Measurements from ENCODE around the gene CLEC2A.
A peak's percentile ranks its signal among the peaks of the same experiment; 100 is the strongest.
"Not testable (repeated sequence)": the region's sequence is repeated elsewhere in the genome, so short reads cannot be mapped to it uniquely, and the experiment has no call there.

The CLEC2A gene

DNA sequence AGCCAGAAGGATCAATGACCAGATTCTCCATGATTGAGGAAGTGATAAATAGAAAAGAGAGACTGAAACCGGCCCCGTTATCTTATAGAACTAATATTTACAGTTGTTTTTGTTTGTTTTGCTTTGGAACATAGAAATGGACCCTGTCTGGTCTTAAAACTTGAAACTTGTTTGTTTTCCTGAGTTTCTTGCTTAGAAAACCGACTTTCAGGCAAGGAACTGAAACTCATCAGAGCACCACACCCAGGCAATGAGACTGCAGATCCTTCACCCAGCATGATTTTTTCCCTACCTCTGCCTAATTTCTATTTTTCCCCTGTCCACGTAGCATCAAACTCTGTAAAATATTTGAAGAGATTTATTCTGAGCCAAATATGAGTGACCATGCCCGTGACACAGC is 28.4 kb upstream of the CLEC2A start:
- H3K27me3 ChIP-seq (ENCODE audit: control insufficient read depth in 1 of 2, insufficient read depth in 2 of 2, low read length in 2 of 2), result no peaks in the 10 kb centered on the region
- H3K9ac ChIP-seq (ENCODE audit: low read depth in 1 of 2, low read length in 2 of 2), result no peak overlapping the region
- no peak overlapping the region for H3K27ac ChIP-seq (ENCODE audit: low read depth, low read length)
- no peaks in the 10 kb centered on the region for H3K36me3 ChIP-seq (ENCODE audit: control insufficient read depth in 1 of 2, insufficient read depth in 2 of 2, low read length in 2 of 2)
- no peaks in the 10 kb centered on the region for H3K9me3 ChIP-seq (ENCODE audit: control insufficient read depth in 1 of 2, low read length in 2 of 2)
- H3K4me1 ChIP-seq (ENCODE audit: control insufficient read depth in 1 of 2, insufficient read depth in 2 of 2, low read length in 2 of 2), result no peaks in the 10 kb centered on the region
- H3K4me3 ChIP-seq (ENCODE audit: low read depth in 1 of 2, low read length in 2 of 2), result no peak overlapping the region

DNA sequence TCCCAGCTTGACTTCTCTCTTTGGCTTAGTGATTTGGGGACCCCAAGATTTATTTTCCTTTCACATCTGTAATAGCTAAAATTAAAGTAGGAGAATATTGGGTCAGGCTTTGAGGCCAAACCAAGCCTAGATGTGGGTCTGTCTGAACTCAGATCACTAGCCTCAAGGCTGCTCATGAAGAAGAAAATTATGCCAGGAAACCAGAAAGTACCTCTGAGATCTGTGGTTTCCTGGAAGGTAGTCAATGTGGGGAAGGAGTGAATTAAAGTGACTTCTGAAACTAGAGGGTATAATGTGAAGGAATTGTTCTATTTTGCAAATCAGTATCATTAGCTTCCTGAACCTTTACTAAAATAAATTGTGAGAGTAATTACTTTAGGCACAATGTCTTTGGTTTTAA is 25.7 kb upstream of the CLEC2A start:
- Histone ChIP-seq H3K27me3 (ENCODE audit: control insufficient read depth in 1 of 2, insufficient read depth in 2 of 2, low read length in 2 of 2) (no peaks in the 10 kb centered on the region), H3K27ac (ENCODE audit: low read depth, low read length) (no peak overlapping the region), H3K9me3 (ENCODE audit: control insufficient read depth in 1 of 2, low read length in 2 of 2) (no peaks in the 10 kb centered on the region), H3K9ac (ENCODE audit: low read depth in 1 of 2, low read length in 2 of 2) (no peak overlapping the region), H3K4me3 (ENCODE audit: low read depth in 1 of 2, low read length in 2 of 2) (no peak overlapping the region), H3K36me3 (ENCODE audit: control insufficient read depth in 1 of 2, insufficient read depth in 2 of 2, low read length in 2 of 2) (no peaks in the 10 kb centered on the region), H3K4me1 (ENCODE audit: control insufficient read depth in 1 of 2, insufficient read depth in 2 of 2, low read length in 2 of 2) (no peaks in the 10 kb centered on the region)

DNA sequence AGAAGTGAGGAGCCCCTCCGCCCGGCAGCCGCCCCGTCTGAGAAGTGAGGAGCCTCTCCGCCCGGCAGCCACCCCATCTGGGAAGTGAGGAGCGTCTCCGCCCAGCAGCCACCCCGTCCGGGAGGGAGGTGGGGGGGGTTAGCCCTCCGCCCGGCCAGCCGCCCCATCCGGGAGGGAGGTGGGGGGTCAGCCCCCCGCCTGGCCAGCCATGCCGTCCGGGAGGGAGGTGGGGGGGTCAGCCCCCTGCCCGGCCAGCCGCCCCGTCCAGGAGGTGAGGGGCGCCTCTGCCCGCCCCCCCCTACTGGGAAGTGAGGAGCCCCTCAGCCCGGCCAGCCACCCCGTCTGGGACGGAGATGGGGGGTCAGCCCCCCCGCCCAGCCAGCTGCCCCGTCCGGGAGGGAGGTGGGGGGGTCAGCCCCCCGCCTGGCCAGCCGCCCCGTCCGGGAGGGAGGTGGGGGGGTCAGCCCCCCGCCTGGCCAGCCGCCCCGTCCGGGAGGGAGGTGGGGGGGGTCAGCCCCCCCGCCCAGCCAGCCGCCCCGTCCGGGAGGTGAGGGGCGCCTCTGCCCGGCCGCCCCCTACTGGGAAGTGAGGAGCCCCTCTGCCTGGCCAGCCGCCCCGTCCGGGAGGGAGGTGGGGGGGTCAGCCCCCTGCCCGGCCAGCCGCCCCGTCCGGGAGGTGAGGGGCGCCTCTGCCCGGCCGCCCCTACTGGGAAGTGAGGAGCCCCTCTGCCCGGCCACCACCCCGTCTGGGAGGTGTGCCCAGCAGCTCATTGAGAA is 21.0 kb upstream of the CLEC2A start:
- H3K27me3 ChIP-seq (ENCODE audit: control insufficient read depth in 1 of 2, insufficient read depth in 2 of 2, low read length in 2 of 2); H3K9me3 ChIP-seq (ENCODE audit: control insufficient read depth in 1 of 2, low read length in 2 of 2); H3K9ac ChIP-seq (ENCODE audit: low read depth in 1 of 2, low read length in 2 of 2); H3K4me1 ChIP-seq (ENCODE audit: control insufficient read depth in 1 of 2, insufficient read depth in 2 of 2, low read length in 2 of 2); H3K4me3 ChIP-seq (ENCODE audit: low read depth in 1 of 2, low read length in 2 of 2); H3K36me3 ChIP-seq (ENCODE audit: control insufficient read depth in 1 of 2, insufficient read depth in 2 of 2, low read length in 2 of 2); H3K27ac ChIP-seq (ENCODE audit: low read depth, low read length): not testable (repeated sequence)

DNA sequence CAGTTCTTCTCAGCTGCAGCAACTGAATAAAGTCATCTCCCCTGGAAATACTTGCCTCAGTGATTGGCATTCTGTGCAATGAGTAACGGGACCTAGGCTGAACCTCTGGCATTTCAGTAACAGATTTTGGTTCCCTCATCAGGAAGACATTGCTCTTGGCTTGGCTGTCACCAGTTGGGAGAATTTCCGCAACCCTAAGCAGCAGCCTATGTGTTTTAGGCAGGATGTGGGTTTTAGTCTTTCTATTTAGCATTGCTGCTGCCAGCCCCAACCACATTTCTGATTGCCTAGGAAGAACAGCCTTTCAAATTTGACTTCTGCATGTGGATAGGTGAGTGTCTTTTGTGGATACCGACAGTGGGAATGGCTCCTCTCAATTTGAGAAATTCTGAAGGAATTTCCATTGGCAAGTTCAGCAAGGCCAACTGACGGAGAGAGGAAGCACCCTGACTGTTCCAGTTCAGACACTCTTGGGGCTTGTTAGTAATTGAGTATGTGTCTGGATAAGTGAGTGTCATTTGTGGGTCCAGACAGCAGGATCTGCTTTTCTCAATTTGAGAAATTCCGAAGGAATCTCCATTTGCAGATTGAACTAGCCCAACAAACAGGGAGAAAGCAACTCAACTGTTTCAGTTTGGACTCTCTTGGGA is 19.0 kb upstream of the CLEC2A start:
- H3K9me3 ChIP-seq (ENCODE audit: control insufficient read depth in 1 of 2, low read length in 2 of 2), result no peaks in the 10 kb centered on the region
- H3K4me1 ChIP-seq (ENCODE audit: control insufficient read depth in 1 of 2, insufficient read depth in 2 of 2, low read length in 2 of 2), result peaks cover 4 to 5% of the 10 kb centered on the region in 2 donors
- no peaks in the 10 kb centered on the region for H3K36me3 ChIP-seq (ENCODE audit: control insufficient read depth in 1 of 2, insufficient read depth in 2 of 2, low read length in 2 of 2)
- H3K4me3 ChIP-seq (ENCODE audit: low read depth in 1 of 2, low read length in 2 of 2), result peak overlapping the region in 1 of 2 donors; percentile 22
- no peaks in the 10 kb centered on the region for H3K27me3 ChIP-seq (ENCODE audit: control insufficient read depth in 1 of 2, insufficient read depth in 2 of 2, low read length in 2 of 2)
- H3K27ac ChIP-seq (ENCODE audit: low read depth, low read length), result no peak overlapping the region
- no peak overlapping the region for H3K9ac ChIP-seq (ENCODE audit: low read depth in 1 of 2, low read length in 2 of 2)

DNA sequence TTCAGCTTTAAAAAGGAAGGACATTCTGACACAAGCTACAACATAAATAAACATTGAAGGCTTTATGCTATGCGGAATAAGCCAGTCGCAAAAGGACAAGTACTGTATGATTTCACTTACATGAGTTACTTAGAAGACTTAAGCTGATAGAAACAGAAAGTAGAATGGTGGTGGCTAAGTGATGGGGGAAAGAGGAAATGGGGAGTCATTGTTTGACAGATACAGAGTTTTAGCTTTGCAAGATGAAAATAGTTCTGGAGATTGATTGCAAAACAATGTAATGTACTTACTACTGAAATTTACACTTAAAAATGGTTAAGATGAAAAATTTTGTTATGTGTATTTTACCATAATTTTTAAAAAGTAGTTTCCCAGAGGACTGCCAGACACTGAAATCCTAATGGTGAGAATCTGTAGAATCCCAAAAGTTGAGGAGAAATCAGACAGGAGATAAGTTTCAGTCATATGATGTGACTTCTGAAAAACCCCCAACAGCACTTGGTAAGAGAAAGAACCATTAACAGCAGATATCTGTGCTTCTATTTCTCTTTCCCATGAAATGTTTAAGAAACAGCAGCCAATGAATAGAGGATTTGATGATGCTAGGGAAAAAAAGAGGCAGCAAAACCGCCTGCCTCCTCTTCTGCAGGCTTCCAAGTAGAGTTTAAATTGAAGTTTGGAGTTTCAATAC is 16.6 kb upstream of the CLEC2A start:
- Histone ChIP-seq H3K27ac (ENCODE audit: low read depth, low read length) (no peak overlapping the region), H3K4me1 (ENCODE audit: control insufficient read depth in 1 of 2, insufficient read depth in 2 of 2, low read length in 2 of 2) (peaks cover 4 to 5% of the 10 kb centered on the region in 2 donors), H3K27me3 (ENCODE audit: control insufficient read depth in 1 of 2, insufficient read depth in 2 of 2, low read length in 2 of 2) (no peaks in the 10 kb centered on the region), H3K9me3 (ENCODE audit: control insufficient read depth in 1 of 2, low read length in 2 of 2) (no peaks in the 10 kb centered on the region), H3K9ac (ENCODE audit: low read depth in 1 of 2, low read length in 2 of 2) (no peak overlapping the region), H3K36me3 (ENCODE audit: control insufficient read depth in 1 of 2, insufficient read depth in 2 of 2, low read length in 2 of 2) (no peaks in the 10 kb centered on the region), H3K4me3 (ENCODE audit: low read depth in 1 of 2, low read length in 2 of 2) (no peak overlapping the region)

DNA sequence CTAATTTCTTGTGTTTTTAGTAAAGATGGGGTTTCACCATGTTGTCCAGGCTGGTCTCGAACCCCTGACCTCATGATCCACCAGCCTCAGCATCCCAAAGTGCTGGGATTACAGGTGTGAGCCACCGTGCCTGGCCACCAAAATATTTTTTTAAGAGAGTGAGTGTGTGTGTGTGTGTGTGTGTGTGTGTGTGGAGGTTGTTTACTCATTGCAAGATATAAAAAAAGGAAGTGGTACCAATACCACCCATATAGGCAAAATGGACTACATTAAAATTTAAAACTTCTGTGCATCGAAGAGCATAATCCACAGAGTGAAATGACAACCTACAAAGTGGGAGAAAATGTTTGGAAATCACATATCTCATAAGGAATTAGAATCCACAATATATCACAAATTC is 15.5 kb upstream of the CLEC2A start:
- peaks cover 4 to 5% of the 10 kb centered on the region in 2 donors for H3K4me1 ChIP-seq (ENCODE audit: control insufficient read depth in 1 of 2, insufficient read depth in 2 of 2, low read length in 2 of 2)
- no peak overlapping the region for H3K9ac ChIP-seq (ENCODE audit: low read depth in 1 of 2, low read length in 2 of 2)
- no peak overlapping the region for H3K4me3 ChIP-seq (ENCODE audit: low read depth in 1 of 2, low read length in 2 of 2)
- no peaks in the 10 kb centered on the region for H3K9me3 ChIP-seq (ENCODE audit: control insufficient read depth in 1 of 2, low read length in 2 of 2)
- H3K36me3 ChIP-seq (ENCODE audit: control insufficient read depth in 1 of 2, insufficient read depth in 2 of 2, low read length in 2 of 2), result no peaks in the 10 kb centered on the region
- no peak overlapping the region for H3K27ac ChIP-seq (ENCODE audit: low read depth, low read length)
- H3K27me3 ChIP-seq (ENCODE audit: control insufficient read depth in 1 of 2, insufficient read depth in 2 of 2, low read length in 2 of 2), result peaks cover 3 to 4% of the 10 kb centered on the region in 2 donors

DNA sequence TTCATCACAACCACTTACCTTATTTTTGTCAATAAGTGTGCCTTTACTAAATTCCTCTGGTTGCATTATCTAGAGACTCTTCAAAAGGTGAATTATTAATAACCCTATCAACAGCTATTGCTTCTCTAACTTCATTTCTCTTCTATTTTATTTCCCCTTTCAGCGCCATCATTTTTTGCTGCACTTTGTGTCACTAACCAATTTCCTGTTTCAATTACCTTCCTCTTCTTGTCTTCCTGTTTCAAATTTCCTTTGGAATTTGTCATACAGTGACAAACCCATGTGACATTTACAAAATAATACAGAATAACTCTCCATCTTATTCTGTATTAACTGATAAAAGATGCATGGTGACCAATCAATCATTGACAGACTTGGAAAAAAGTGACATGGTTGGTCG is 12.2 kb upstream of the CLEC2A start:
- Histone ChIP-seq H3K4me3 (ENCODE audit: low read depth in 1 of 2, low read length in 2 of 2) (no peak overlapping the region), H3K4me1 (ENCODE audit: control insufficient read depth in 1 of 2, insufficient read depth in 2 of 2, low read length in 2 of 2) (peaks cover 0 to 5% of the 10 kb centered on the region in 2 donors), H3K36me3 (ENCODE audit: control insufficient read depth in 1 of 2, insufficient read depth in 2 of 2, low read length in 2 of 2) (no peaks in the 10 kb centered on the region), H3K9me3 (ENCODE audit: control insufficient read depth in 1 of 2, low read length in 2 of 2) (no peaks in the 10 kb centered on the region), H3K27ac (ENCODE audit: low read depth, low read length) (no peak overlapping the region), H3K27me3 (ENCODE audit: control insufficient read depth in 1 of 2, insufficient read depth in 2 of 2, low read length in 2 of 2) (peaks cover 3 to 7% of the 10 kb centered on the region in 2 donors), H3K9ac (ENCODE audit: low read depth in 1 of 2, low read length in 2 of 2) (no peak overlapping the region)

- Histone ChIP-seq H3K4me1 (ENCODE audit: control insufficient read depth in 1 of 2, insufficient read depth in 2 of 2, low read length in 2 of 2) (no peaks in the 10 kb centered on the region), H3K27me3 (ENCODE audit: control insufficient read depth in 1 of 2, insufficient read depth in 2 of 2, low read length in 2 of 2) (peaks cover 3 to 7% of the 10 kb centered on the region in 2 donors), H3K9ac (ENCODE audit: low read depth in 1 of 2, low read length in 2 of 2) (no peak overlapping the region), H3K27ac (ENCODE audit: low read depth, low read length) (no peak overlapping the region), H3K9me3 (ENCODE audit: control insufficient read depth in 1 of 2, low read length in 2 of 2) (no peaks in the 10 kb centered on the region), H3K4me3 (ENCODE audit: low read depth in 1 of 2, low read length in 2 of 2) (peak overlapping the region in 1 of 2 donors; percentile 12), H3K36me3 (ENCODE audit: control insufficient read depth in 1 of 2, insufficient read depth in 2 of 2, low read length in 2 of 2) (no peaks in the 10 kb centered on the region)
These were observed 11.1 kb upstream of the CLEC2A start for GRCh38 chr12:9943240-9943639.

GRCh38 chr12:9941838-9942237 is 9.7 kb upstream of the CLEC2A start:
- no peak overlapping the region for H3K9ac ChIP-seq (ENCODE audit: low read depth in 1 of 2, low read length in 2 of 2)
- H3K4me3 ChIP-seq (ENCODE audit: low read depth in 1 of 2, low read length in 2 of 2), result no peak overlapping the region
- no peaks in the 10 kb centered on the region for H3K4me1 ChIP-seq (ENCODE audit: control insufficient read depth in 1 of 2, insufficient read depth in 2 of 2, low read length in 2 of 2)
- no peaks in the 10 kb centered on the region for H3K9me3 ChIP-seq (ENCODE audit: control insufficient read depth in 1 of 2, low read length in 2 of 2)
- H3K27ac ChIP-seq (ENCODE audit: low read depth, low read length), result no peak overlapping the region
- H3K36me3 ChIP-seq (ENCODE audit: control insufficient read depth in 1 of 2, insufficient read depth in 2 of 2, low read length in 2 of 2), result no peaks in the 10 kb centered on the region
- H3K27me3 ChIP-seq (ENCODE audit: control insufficient read depth in 1 of 2, insufficient read depth in 2 of 2, low read length in 2 of 2), result peaks cover 3 to 7% of the 10 kb centered on the region in 2 donors

DNA sequence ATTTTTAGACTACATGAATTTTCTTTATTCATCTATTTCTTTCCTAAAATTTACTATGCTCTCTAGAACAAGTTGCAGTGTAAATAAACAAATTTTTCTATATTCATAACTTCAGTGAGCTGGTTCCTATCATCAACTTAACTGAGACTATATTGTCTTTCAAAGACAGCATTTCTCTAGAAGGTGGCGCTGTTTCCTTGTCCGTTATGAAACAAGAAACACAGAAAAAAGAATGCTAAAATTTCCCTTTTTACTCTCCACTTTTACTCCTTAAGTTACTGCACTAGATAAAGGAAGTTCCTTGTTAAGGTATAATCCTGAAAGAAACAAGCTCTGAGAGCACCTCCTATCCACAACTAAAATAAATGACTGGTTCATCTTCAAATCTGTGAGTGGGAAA is 8.2 kb upstream of the CLEC2A start:
- H3K9ac ChIP-seq (ENCODE audit: low read depth in 1 of 2, low read length in 2 of 2), result no peak overlapping the region
- no peaks in the 10 kb centered on the region for H3K36me3 ChIP-seq (ENCODE audit: control insufficient read depth in 1 of 2, insufficient read depth in 2 of 2, low read length in 2 of 2)
- H3K27me3 ChIP-seq (ENCODE audit: control insufficient read depth in 1 of 2, insufficient read depth in 2 of 2, low read length in 2 of 2), result peaks cover 3 to 7% of the 10 kb centered on the region in 2 donors
- no peak overlapping the region for H3K27ac ChIP-seq (ENCODE audit: low read depth, low read length)
- H3K9me3 ChIP-seq (ENCODE audit: control insufficient read depth in 1 of 2, low read length in 2 of 2), result no peaks in the 10 kb centered on the region
- H3K4me3 ChIP-seq (ENCODE audit: low read depth in 1 of 2, low read length in 2 of 2), result no peak overlapping the region
- no peaks in the 10 kb centered on the region for H3K4me1 ChIP-seq (ENCODE audit: control insufficient read depth in 1 of 2, insufficient read depth in 2 of 2, low read length in 2 of 2)

Data from duodenal mucosa (tissue), 2 donors.